NCI-H2227 treated with DMSO at 0.1 percent for 48 hours (cell line): ENCODE results near the gene TCN1.
"Not testable (repeated sequence)": the region's sequence is repeated elsewhere in the genome, so short reads cannot be mapped to it uniquely, and the experiment has no call there.

ENCODE experiments used
- DNase-seq: peaks from one replicate; lab custom pipeline; 2025; lab: John Stamatoyannopoulos, UW

The TCN1 gene, protein sequence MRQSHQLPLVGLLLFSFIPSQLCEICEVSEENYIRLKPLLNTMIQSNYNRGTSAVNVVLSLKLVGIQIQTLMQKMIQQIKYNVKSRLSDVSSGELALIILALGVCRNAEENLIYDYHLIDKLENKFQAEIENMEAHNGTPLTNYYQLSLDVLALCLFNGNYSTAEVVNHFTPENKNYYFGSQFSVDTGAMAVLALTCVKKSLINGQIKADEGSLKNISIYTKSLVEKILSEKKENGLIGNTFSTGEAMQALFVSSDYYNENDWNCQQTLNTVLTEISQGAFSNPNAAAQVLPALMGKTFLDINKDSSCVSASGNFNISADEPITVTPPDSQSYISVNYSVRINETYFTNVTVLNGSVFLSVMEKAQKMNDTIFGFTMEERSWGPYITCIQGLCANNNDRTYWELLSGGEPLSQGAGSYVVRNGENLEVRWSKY

DNA sequence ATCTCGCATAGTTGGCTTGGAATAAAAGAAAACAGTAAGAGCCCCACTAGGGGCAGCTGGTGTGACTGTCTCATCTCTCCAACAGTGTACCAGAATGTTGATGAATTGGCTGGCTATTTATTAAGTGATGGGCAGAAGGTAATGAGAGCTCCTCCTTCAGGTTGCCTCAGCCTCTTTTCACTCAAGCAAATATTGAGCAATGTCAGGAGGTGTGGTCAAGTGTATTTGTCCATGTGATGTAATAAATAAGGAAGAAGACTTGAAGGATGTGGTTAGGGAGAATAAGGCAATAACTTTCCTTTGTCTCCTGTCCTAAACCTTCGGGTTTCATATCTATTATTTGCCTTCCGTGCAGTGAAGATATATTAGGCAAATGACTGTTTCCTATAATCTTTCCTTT is at the start of gene TCN1:
TCN1 (minus strand) TSS at position 91 of the 400 bp plus-strand sequence; CDS start at position 74, 17 bp downstream.
- DNase-seq: no peak

DNA sequence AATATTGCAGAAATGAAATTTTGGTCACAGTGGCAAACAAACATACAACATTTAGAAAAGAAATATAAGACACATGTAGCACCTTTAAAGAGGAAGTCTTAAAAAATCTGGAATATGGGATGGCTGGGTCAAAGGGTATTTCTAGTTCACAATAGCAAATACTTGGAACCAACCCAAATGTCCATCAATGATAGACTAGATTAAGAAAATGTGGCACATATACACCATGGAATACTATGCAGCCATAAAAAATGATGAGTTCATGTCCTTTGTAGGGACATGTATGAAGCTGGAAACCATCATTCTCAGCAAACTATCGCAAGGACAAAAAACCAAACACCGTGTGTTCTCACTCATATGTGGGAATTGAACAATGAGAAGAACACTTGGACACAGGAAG is 37.3 kb upstream of the TCN1 start:
- DNase-seq: not testable (repeated sequence)

DNA sequence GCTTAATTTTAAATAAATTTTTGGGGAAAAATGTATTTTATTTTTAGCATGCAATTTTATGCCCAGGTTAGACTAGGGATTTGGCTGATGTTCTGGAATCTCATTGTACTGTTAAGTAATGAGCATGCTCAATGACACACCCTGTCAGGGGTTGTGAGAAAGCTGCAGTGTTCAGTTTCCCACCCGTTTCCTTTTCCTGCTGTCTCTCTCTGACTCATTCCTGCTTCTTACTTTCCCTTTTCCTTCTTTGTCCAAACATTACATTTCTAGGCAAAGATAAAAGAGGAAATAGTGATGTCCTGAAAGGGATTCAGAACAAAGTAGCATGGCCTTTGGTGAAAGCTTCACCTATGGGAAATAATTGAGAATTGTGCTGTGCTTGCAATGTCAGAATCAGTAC is 35.0 kb upstream of the TCN1 start:
- no peak for DNase-seq

DNA sequence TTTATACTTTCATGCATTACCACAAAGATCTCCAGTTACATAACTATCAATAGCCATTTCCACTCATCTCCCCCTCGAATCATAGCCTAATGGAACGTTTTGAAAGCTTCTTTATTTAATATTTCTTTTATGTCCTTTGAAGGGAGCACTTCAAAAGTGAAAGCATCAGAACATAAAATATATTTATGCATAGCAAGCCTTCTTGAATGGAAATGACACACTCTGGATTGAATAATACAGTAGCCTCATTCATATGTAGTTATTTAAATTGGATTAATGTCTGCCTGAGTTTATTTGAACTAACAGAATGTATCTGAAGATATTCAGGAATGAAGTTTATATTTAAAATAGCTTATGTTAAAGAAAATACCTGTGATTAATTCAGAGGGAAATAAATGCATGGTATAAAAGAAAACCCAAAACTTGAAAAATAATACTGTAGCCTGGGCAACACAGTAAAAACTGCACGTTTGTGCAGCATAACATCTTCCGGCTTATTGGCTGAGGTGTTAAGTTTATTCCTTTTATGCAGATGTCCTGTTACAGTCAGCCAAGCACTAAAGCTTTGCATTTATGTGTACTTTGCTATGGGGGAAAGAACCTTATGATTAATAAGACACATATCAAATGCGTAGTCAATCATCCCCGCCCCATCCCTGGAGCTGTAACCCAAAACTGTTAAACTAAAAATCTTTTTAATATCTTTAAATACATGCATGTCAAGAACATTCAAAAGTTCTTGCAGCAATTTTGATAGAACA is 34.3 kb upstream of the TCN1 start:
- DNase-seq: no peak

DNA sequence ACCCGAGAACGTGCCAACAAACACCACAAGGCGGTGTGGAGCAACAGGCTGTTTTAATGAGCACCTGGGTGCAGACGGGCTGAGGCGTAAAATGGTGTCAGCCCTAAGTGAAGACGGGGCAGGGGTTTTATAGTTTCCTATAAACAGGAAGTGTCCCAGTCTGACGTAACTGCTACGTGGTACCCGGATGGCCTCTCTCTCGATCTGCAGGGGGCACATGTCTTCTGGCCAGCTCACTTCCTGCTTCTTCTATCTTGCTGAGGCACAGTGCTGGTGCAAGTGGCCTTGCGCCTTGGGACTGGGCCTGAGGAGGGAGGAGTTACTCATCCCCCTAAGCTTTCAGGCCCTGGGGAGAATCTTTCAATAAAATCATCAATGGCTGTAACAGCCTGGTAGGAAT is 33.2 kb upstream of the TCN1 start:
- DNase-seq: no peak

DNA sequence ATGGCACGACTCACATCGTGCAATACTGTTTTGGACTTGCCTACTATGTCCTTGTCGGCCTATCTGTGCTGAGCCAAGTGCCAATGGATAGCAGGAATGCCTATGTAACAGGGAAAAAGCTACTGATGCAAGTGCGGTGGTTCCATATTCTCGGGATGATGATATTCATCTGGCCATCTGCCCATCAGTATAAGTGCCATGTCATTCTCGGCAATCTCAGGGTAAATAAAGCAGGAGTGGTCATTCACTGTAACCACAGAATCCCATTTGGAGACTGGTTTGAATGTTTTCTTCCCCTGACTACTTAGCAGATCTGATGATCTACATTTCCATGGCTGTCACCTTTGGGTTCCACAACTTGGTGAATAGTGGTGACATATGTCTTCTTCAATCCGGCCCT is 32.4 kb upstream of the TCN1 start:
- DNase-seq: no peak

DNA sequence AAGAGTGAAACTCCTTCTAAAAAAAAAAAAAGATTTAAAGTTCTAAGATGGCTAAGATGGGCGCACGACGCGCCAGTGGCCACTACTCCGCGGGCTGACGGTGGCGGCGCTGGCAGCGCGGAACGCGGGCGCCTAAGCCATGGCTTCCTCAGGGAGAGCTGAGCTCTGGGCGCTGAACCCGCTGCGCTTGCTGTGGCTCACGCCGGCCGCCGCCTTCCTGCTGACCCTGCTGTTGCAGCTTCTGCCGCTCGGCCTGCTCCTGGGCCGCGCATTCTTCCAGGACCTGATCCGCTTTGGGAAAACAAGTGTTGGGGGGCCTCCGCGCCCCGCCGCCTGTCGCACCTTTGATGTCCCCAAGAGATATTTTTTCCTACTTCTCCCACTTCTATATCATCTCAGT is 31.8 kb upstream of the TCN1 start:
- DNase-seq: no peak

DNA sequence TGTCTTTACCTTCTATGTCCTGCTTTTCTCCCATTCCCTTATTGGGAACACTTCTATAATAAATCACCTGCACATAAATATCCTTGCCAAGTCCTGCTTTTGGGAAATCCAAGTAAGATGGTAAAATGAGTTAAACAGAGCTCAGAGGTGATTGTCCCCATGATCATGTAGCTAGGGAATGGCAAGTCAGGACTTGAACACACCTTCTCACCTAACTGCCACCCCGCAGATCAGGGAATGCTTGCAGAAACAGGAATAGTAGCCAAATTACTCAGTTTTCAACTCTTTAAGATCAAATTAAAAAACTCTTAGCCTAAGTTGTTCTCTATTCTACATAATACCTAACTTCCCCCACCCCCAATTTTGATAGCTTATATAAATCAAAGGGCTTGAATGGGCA is 28.3 kb upstream of the TCN1 start:
- no peak for DNase-seq

DNA sequence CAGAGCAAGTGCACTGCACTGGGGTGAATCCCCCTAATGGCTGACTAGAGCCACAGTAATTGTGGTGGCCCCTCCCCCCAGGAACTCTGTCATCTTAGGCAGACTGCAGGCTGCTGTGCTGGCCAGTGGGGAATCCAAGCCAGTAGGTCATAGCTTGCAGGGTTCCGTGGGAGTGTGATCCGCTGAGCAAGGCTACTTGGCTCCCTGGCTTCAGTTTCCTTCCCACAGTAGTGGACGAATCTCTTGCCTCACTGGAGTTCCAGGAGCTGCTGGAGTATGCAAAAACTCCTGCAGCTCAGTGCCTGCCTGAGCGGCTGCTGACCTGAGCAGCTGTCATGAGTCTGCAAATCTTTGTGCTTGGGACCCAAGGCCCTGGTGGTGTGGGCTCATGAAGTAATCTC is 25.5 kb upstream of the TCN1 start:
- DNase-seq: no peak

DNA sequence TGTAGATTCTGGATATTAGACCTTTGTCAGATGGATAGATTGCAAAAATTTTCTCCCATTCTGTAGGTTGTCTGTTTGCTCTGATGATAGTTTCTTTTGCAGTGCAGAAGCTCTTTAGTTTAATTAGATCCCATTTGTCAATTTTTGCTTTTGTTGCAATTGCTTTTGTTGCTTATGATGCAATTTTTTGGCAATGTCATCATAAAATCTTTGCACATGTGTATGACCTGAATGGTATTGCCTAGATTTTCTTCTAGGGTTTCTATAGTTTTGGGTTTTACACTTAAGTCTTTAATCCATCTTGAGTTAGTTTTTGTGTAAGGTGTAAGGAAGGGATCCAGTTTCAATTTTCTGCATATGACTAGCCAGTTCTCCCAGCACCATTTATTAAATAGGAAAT is 20.9 kb upstream of the TCN1 start:
- not testable (repeated sequence) for DNase-seq

DNA sequence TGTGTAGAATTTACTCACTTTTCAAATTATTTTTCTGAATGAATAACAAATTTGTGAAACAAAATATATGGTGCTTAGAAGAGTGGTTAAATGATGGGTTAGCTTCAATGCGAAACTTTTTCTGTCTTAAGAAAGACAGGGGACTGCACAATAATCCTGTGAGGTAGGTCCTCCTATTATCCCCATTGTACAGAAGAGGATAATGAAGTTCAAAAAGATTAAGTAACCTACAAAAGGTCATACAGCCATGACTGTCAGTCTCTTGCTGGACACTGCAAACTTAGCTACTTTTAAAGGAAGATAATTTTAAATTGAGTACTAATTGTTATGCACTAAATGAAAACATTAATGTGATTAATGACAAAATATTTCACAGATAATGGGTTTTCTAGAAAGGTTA is 17.3 kb upstream of the TCN1 start:
- no peak for DNase-seq

DNA sequence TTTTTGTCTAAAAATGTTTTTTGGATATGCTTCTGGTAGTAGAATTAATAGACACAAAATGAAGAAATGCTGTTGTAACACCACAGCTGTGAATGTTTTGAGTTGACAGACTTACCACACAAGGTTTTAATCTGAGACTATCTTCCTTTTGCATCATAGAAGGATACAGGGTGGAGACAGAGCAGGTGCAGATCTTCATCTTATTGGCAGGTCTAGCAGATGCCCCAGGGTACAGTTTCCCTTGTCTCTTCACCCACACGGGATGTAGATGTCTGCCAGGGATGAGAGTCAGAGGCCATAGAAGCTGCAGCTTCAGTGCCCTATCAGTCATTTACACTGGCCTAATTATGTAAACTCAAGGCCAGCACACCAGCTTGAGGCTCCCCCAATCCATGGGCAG is 13.3 kb upstream of the TCN1 start:
- DNase-seq: no peak

DNA sequence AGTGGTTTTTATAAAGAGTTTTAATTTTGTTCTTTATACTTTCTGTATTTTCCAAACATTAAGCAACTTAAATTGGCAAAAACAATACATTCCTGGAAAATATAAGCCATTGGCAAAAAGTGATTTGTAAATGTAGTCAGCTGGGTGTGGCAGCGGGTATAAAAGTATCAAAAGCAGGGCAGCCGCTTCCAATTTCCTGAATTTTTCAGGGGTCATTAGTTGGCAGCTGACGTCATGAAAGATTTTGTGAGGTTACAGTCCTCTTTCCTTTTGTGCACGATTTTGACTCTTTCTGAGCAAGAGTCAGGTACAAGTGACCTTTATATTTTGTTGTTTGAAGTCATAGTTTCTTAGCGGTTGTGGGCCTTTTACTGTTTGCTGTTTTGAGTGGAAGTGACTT is 12.3 kb upstream of the TCN1 start, which contains the start of gene OOSP3:
OOSP3 (plus strand) TSS at position 208 of the 400 bp plus-strand sequence; CDS start at position 235, 27 bp downstream.
- DNase-seq: no peak

DNA sequence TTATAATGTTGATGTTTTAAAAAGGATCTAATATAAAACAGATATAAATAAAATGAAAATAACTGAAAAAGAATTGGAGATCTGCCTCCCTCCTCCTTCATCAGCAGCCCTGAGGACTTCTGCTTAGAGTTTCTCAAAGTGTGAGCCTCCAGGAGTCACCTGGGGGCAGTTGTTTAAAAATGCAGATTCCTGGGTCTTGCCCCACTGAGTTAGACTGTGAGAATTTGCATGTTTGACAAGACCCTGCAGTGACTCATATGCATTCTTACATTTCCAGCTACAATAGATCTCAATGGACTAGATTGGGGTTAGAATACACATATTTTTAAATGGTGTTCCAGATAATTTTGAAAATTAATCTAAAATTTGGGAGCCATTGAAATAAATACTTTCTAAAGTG is 11.5 kb upstream of the TCN1 start:
- DNase-seq: no peak

DNA sequence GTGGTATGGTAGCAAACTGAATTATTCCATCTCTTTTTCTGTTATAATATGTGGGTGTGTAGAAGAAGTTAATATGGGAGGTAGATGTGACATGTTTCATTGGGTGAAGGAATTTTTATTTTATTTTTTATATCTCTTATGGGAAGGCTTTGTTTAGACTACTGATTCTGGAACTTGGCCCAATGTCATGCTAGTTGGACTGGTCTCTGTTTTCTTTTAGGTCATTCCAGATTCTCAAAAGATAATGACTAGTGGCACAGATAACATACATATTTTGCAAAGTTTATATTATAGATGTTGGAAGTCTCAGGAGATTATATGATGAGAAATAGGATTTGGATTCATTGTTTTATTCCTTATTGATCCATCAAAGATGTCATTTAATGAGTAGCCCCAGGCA is 11.0 kb upstream of the TCN1 start:
- DNase-seq: no peak

DNA sequence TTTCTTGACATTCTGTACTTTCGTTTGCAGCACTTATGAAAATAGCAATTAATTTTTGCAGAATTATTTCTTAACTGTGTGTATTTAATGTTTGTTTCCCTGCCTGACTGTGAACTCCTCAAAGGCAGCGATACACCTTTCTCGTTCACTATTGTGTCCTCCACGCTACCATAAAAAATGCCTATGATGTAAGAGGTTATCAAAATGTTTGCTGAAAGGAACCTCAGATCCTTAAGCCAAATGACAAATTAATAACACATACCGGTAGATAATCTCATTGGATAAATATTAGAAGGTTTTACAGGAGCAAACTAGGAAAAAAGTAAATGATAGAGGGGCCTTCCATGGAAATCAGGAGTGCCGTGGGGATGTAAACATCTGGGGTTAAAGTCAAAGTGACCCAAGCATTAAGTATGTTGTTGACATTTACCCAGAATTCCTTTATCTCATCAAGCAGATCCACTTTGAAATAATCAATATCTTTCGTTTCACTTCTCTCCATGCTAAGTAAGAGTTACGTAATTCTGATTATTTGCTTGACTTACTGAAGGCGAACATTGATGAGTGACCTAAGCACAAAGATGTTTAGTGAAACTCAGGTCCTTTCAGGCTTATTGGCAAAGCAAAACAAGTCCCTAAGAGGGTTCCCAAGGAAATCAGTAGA is 9.7 kb upstream of the TCN1 start:
- no peak for DNase-seq

DNA sequence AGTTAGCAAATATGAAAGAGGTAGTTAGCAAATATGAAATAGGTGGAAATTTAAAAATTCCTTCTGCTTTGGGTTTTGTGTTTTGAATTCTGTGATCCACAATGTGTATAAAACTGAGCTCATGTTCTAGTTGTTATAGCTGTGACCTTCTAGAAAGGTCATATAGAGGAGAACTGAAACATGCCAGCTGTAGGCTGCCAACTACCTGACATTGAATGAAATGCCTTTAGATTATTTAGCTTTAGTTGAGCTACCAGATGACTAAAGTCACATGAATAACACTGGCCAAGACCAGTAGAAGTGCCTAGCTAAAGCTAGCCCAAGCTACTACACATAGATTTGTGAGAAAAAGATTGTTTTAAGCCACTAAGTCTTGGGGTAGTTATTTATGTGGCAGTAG is 5.8 kb upstream of the TCN1 start:
- no peak for DNase-seq

DNA sequence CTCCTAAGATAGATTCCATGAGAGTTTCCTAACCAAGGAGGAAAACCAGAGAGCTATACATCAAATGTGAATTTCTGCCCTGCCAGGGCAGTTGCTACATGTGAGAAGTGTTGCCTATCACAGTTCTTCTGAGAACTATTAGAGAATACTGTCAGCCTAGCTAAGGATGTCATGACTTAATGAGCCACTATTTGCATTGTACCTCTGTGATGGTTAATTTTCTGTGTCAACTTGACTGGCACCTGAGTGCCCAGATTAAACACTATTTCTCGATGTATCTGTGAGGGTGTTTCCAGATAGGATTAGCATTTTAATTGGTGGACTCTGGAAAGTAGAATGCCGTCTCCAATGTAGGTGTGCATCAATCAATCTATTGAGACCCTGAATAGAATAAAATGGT is 1.7 kb upstream of the TCN1 start:
- no peak for DNase-seq

DNA sequence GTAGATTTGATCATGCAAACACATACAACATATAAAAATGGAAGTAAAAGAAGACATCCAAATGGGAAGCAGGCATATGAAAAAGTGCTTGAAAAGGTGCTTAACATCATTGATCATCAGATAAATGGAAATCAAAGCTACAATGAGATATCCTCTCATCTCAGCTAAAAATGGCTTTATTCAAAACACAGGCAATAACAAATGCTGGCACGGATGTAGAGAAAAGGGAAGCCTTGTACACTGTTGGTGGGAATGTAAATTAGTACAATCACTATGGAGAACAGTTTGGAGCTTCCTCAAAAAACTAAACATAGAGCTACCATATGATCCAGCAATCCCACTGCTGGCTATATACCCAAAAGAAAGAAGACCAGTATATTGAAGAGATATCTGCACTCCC is 549 bp upstream of the TCN1 start:
- no peak for DNase-seq

DNA sequence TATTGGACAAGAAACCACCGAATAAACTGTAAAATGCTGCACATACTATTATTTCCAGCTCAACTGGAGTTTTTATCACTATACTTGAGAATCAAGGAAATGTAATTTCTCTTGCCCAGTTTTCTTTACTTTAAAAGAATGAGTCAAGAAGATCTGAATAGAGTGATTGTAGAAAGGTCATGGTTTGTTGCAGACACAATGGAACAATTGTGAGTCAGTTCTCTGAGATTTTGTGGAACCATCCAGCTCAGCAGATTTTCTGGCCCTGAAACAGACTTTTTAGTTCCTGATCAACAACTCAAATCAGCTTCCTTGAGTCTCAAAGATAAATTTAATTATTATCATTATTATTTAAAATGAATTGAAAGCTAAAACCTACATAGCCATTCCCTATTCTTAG is 1.3 kb downstream of the TCN1 start:
- no peak for DNase-seq

DNA sequence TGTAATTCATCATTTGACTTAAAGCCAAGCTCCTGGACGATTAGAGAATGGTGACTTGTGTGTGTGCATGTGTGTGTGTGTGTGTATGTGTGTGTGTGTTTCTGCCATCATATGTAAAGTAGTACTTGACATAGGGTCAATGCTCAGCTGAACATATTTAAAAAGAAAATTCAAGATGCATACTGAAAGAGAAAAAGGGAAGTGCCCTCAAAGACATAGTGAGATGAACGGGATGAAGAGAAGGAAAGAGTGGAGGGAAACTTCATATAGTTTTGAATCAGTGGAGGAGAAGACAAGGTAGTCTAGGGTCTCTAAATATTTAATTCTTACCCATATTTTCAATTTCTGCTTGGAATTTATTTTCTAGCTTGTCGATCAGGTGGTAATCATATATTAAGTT is 4.0 kb downstream of the TCN1 start:
- no peak for DNase-seq

DNA sequence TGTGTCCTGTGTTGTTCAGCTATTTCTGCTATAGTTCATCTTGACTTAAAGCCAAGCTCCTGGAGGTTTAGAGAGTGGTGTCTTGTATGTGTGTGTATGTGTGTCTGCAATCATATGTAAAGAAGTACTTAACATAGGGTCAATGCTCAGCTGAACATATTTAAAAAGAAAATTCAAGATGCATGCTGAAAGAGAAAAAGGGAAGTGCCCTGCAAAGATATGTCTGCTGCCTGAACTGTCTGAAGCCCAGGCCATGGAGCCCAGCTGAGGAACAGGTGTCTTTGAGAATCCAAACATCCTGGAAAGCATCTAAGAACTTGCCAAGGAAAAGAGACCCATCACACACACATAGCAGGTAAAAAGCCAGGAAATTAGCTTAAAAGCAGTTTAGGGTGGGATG is 6.6 kb downstream of the TCN1 start:
- no peak for DNase-seq
